MV-4-11 (cell line): ENCODE measurements around the gene EXOC4.

ENCODE experiments used
- DNase-seq: peaks from one replicate; lab custom pipeline; 2025; lab: John Stamatoyannopoulos, UW

EXOC4 gene

GRCh38 chr7:133709036-133709880, 456.4 kb downstream of the EXOC4 start:
- peak; percentile 11 for DNase-seq

- no peak for DNase-seq
Measured at GRCh38 chr7:133712544-133712943, 459.7 kb downstream of the EXOC4 start.

GRCh38 chr7:133714654-133715053, 461.8 kb downstream of the EXOC4 start:
- DNase-seq = no peak

- no peak for DNase-seq
Measured at GRCh38 chr7:133718131-133718530, 465.3 kb downstream of the EXOC4 start.

GRCh38 chr7:133723044-133723443, 470.2 kb downstream of the EXOC4 start:
- no peak for DNase-seq

GRCh38 chr7:133724148-133724547, 471.3 kb downstream of the EXOC4 start:
- DNase-seq = no peak

GRCh38 chr7:133724694-133725093, 471.8 kb downstream of the EXOC4 start:
- no peak for DNase-seq

GRCh38 chr7:133727476-133728214, 474.8 kb downstream of the EXOC4 start:
- DNase-seq = no peak

- DNase-seq = no peak
Measured at GRCh38 chr7:133730360-133730759, 477.5 kb downstream of the EXOC4 start.

GRCh38 chr7:133733401-133733800, 480.5 kb downstream of the EXOC4 start:
- no peak for DNase-seq

GRCh38 chr7:133735222-133735621, 482.3 kb downstream of the EXOC4 start:
- no peak for DNase-seq

GRCh38 chr7:133739817-133740216, 486.9 kb downstream of the EXOC4 start:
- DNase-seq = no peak

GRCh38 chr7:133741078-133741477, 488.2 kb downstream of the EXOC4 start:
- DNase-seq = no peak

- no peak for DNase-seq
Measured at GRCh38 chr7:133741703-133742102, 488.8 kb downstream of the EXOC4 start.

- DNase-seq = peak; percentile 35
Measured at GRCh38 chr7:133742709-133743538, 490.0 kb downstream of the EXOC4 start.

- DNase-seq = no peak
Measured at GRCh38 chr7:133744451-133744850, 491.6 kb downstream of the EXOC4 start.

GRCh38 chr7:133746305-133746704, 493.4 kb downstream of the EXOC4 start:
- no peak for DNase-seq

- DNase-seq = no peak
Measured at GRCh38 chr7:133746847-133747246, 494.0 kb downstream of the EXOC4 start.

- no peak for DNase-seq
Measured at GRCh38 chr7:133748443-133749407, 495.8 kb downstream of the EXOC4 start.

GRCh38 chr7:133750287-133750686, 497.4 kb downstream of the EXOC4 start:
- no peak for DNase-seq

GRCh38 chr7:133751079-133751478, 498.2 kb downstream of the EXOC4 start:
- no peak for DNase-seq
